ENCODE results near the gene MVP. TPM values are rescaled to one million over a fixed set of nuclear protein-coding genes. Genes with fewer than 3 reads are reported as not detected.

Gene MVP
- total RNA-seq, 1 experiment from 2014 or later, result 27.3 TPM

DNA sequence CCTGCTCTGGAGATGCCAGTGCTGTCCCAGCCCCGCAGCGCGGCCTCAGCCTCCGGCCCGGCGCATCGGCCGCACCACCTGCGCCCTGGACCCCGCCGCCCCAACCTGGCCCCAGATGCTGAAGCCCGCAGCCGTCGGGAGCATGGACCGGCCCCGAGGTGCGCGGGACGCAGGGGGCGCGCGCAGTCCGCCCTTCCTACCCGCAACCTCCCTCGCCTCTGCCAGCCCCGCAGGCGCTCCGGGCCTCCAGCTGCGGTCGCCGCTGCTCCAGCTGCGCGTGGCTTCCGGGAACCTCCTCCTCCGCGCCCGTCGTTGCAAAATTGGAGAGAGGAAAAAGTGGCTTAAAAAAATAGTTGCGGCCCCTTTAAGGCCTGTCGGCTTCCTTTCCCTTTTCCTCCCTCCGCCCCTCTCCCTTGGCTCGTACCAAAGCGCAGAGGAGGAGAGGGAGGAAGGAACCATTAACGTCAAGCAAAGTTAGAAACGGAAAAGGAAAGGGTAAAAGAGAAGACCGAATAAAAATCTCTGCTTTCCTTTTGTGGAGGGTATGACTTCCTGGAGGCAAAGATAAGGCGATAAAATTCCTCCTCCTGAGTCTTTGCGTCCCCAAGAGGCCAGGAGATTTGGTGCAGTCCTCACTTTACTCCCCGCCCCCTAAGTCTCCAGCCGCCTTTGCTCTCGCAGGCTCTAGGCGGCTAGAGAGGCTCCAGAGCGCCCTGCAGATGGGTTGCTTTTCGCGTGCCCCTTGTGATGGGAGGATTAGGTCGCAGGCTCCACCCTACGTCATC lies 42.8 kb downstream of the MVP start, which contains the start of gene CDIPT:
CDIPT (minus strand) TSS at position 343 of the 785 bp plus-strand sequence. CDS start 369 bp downstream, outside the sequence.
- Histone ChIP-seq H4K20me1 (ENCODE audit: low read length) (no peaks in the 10 kb centered on the region), H3K9me2 (replicated peaks; ENCODE audit: low read length) (no peaks in the 10 kb centered on the region), H3K4me1 (ENCODE audit: insufficient read depth, low read length) (no peaks in the 10 kb centered on the region), H3K79me2 (ENCODE audit: low read length) (peaks cover 17% of the 10 kb centered on the region), H3F3A (ENCODE audit: low read length, unreplicated experiment) (no peaks in the 10 kb centered on the region), H3K9ac (ENCODE audit: low read length) (peak within 1 kb of the TSS; percentile 77), H3K4me3 (ENCODE audit: low read length) (peak within 1 kb of the TSS; percentile 78), H3K4me2 (ENCODE audit: low read length) (peak within 1 kb of the TSS; percentile 92), H3K27me3 (ENCODE audit: low read length) (no peaks in the 10 kb centered on the region), H3K36me3 (ENCODE audit: low read depth, low read length) (no peaks in the 10 kb centered on the region), H3K9me3 (ENCODE audit: low read length) (no peaks in the 10 kb centered on the region), H2AFZ (ENCODE audit: low read length) (peak within 1 kb of the TSS; percentile 78), H3K27ac (ENCODE audit: low read length) (peak within 1 kb of the TSS; percentile 65)
- BruUV-seq (replicated peaks), result no TSS peak
- intact Hi-C loops (cut with micrococcal nuclease), result loop anchor here (2.0 to 5.0 kb wide), 3 partner anchors 46 to 159 kb away; partner anchors contain the start of genes C16orf92, INO80E and PAGR1
- CTCF ChIA-PET, result interaction anchor here (1.0 kb wide), 1 partner anchor 37 kb away, joined by 3 read pairs; the partner anchor contains the start of genes ASPHD1 and SEZ6L2
- DNase-seq (peak; percentile 93), ATAC-seq (peak; percentile 98)
- POLR2A ChIA-PET (ENCODE audit: unreplicated experiment), result no interaction called here
- TF ChIP-seq, protein P1, sequence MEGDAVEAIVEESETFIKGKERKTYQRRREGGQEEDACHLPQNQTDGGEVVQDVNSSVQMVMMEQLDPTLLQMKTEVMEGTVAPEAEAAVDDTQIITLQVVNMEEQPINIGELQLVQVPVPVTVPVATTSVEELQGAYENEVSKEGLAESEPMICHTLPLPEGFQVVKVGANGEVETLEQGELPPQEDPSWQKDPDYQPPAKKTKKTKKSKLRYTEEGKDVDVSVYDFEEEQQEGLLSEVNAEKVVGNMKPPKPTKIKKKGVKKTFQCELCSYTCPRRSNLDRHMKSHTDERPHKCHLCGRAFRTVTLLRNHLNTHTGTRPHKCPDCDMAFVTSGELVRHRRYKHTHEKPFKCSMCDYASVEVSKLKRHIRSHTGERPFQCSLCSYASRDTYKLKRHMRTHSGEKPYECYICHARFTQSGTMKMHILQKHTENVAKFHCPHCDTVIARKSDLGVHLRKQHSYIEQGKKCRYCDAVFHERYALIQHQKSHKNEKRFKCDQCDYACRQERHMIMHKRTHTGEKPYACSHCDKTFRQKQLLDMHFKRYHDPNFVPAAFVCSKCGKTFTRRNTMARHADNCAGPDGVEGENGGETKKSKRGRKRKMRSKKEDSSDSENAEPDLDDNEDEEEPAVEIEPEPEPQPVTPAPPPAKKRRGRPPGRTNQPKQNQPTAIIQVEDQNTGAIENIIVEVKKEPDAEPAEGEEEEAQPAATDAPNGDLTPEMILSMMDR (conservative IDR thresholded peaks at IDR 0.05; ENCODE audit: low read depth, low read length), result peak; percentile 74
- TF ChIP-seq EZH2phosphoT487 (IDR thresholded peaks at IDR 0.05; ENCODE audit: borderline replicate concordance, low read length) (no peak), EZH2 (IDR thresholded peaks at IDR 0.05; ENCODE audit: low read length, unreplicated experiment) (no peak)

DNA sequence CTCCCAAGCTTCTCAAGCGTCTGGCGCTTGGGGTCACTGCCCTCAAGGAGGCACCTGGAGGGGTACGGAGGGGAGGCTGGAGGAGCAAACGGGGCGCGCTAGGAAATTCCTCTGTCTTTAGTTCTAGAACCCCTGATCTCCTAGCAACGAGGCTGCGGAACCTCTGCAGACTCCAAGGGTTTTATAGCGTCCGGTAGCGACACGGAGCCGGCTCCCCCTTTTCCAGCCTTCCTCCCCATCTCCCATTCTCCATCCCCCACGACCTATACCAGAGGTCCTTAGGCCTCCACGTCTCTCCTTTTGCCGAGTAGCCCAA lies 43.4 kb downstream of the MVP start:
- no peaks in the 10 kb centered on the region for H3F3A ChIP-seq (ENCODE audit: low read length, unreplicated experiment)
- ATAC-seq (no peak), DNase-seq (no peak)
- intact Hi-C loops (cut with micrococcal nuclease), result loop anchor here (2.0 to 5.0 kb wide), 3 partner anchors 46 to 159 kb away; partner anchors contain the start of genes C16orf92, INO80E and PAGR1
- H3K9me2 ChIP-seq (replicated peaks; ENCODE audit: low read length), result no peaks in the 10 kb centered on the region
- no peaks in the 10 kb centered on the region for H4K20me1 ChIP-seq (ENCODE audit: low read length)
- BruUV-seq (replicated peaks), result no TSS peak
- no peak for TF ChIP-seq EZH2phosphoT487 (IDR thresholded peaks at IDR 0.05; ENCODE audit: borderline replicate concordance, low read length)
- TF ChIP-seq, protein P1 (conservative IDR thresholded peaks at IDR 0.05; ENCODE audit: low read depth, low read length), result 0 out of 2 replicates have a peak, but pooled peaks have one; percentile 11
- H3K36me3 ChIP-seq (ENCODE audit: low read depth, low read length), result no peaks in the 10 kb centered on the region
- H3K4me2 ChIP-seq (ENCODE audit: low read length), result peak overlapping the region; percentile 92
- H3K9ac ChIP-seq (ENCODE audit: low read length), result no peak overlapping the region
- peaks cover 17% of the 10 kb centered on the region for H3K79me2 ChIP-seq (ENCODE audit: low read length)
- no peaks in the 10 kb centered on the region for H3K4me1 ChIP-seq (ENCODE audit: insufficient read depth, low read length)
- no peaks in the 10 kb centered on the region for H3K27me3 ChIP-seq (ENCODE audit: low read length)
- H3K4me3 ChIP-seq (ENCODE audit: low read length), result no peak overlapping the region
- no peak overlapping the region for H3K27ac ChIP-seq (ENCODE audit: low read length)
- ChIA-PET CTCF (interaction anchor here (1.0 kb wide), 1 partner anchor 36 kb away, joined by 3 read pairs; the partner anchor contains the start of genes ASPHD1 and SEZ6L2), POLR2A (ENCODE audit: unreplicated experiment) (no interaction called here)
- H3K9me3 ChIP-seq (ENCODE audit: low read length), result no peaks in the 10 kb centered on the region
- peak overlapping the region; percentile 65 for H2AFZ ChIP-seq (ENCODE audit: low read length)

DNA sequence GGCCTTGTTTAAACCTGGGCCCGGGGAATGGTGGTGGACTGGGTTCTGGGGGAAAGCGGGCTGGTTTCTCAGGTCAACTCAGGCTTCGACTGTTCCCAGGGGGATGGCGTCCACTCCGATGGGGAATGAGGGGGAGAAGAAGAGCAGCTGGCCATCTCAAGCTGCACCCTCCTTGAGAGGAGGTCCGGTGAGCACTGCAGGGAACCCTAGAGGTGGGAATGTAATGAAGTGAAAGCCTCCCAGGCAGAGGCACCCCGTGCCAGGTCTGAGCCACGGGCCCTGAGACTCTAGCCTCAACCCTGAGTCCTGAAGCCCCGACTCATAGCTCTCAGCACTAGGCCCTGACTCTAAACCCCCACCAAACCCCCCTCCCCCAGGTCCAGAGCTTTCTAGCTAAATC lies 43.9 kb downstream of the MVP start:
- ChIA-PET CTCF (interaction anchor here (0.6 kb wide), 1 partner anchor 46 kb away, joined by 7 read pairs; no protein-coding TSS in a partner anchor), POLR2A (ENCODE audit: unreplicated experiment) (no interaction called here)
- Histone ChIP-seq H3K9ac (ENCODE audit: low read length) (no peak overlapping the region), H3K27me3 (ENCODE audit: low read length) (no peaks in the 10 kb centered on the region), H3F3A (ENCODE audit: low read length, unreplicated experiment) (no peaks in the 10 kb centered on the region), H3K9me2 (replicated peaks; ENCODE audit: low read length) (no peaks in the 10 kb centered on the region), H3K4me1 (ENCODE audit: insufficient read depth, low read length) (no peaks in the 10 kb centered on the region), H3K4me2 (ENCODE audit: low read length) (no peak overlapping the region), H3K4me3 (ENCODE audit: low read length) (no peak overlapping the region), H3K27ac (ENCODE audit: low read length) (no peak overlapping the region), H3K9me3 (ENCODE audit: low read length) (no peaks in the 10 kb centered on the region), H2AFZ (ENCODE audit: low read length) (no peak overlapping the region), H4K20me1 (ENCODE audit: low read length) (no peaks in the 10 kb centered on the region), H3K36me3 (ENCODE audit: low read depth, low read length) (no peaks in the 10 kb centered on the region), H3K79me2 (ENCODE audit: low read length) (peaks cover 17% of the 10 kb centered on the region)
- DNase-seq (no peak), ATAC-seq (no peak)
- no TSS peak for BruUV-seq (replicated peaks)
- no peak for TF ChIP-seq EZH2phosphoT487 (IDR thresholded peaks at IDR 0.05; ENCODE audit: borderline replicate concordance, low read length)
- TF ChIP-seq, protein P1 (conservative IDR thresholded peaks at IDR 0.05; ENCODE audit: low read depth, low read length), result no peak
- intact Hi-C loops (cut with micrococcal nuclease), result loop anchor here (5.0 kb wide), 2 partner anchors 47 to 158 kb away; partner anchors contain the start of genes C16orf92 and PAGR1
